ENCODE data around the gene POLDIP2. TPM values are rescaled to one million over a fixed set of nuclear protein-coding genes. Genes with fewer than 3 reads are reported as not detected.
A peak's percentile ranks its signal among the peaks of the same experiment; 100 is the strongest.

Gene POLDIP2
- total and polyA plus RNA-seq, 2 of the 13 experiments (the other 11 are each of a cell fraction or from before 2014, with no cell fraction given): 85.9 to 114 TPM

DNA sequence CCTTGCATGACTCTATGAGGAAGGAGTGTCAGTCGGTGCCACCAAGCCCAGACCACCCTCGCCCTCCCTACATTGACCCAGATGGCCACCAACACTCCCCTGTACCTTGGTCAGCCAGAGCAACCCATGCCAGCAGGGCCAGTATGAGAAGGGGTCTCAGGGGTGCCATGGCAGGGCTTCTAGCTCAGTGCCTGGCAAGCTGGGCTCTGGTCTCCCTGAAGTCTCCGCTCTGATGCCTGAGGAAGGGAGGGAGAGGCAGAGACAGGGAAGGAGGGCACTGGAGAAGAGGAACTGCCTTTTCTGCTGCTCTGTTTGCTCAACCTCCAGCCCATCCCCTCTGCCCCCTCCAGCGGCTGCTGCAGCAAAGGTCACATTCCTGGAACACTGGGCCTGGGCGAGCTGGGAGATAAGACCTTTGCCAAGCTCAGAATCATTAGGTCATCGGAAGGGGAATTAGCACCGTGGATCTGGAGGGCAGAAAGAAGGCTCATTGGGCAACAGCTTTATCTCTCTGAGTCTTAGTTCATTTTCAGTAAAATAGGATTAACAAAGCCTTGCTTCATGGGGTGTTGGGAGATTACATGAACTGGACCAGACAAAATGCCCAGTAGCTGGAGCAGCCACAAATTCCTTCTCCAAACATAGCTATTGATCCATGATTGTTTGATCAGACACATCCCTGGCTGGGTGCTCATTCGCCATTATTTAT lies 12.9 kb upstream of the POLDIP2 start, which contains the start of gene VTN (continued):
- no peak for TF ChIP-seq ZNF546 (CRISPR knock-in tag; conservative IDR thresholded peaks at IDR 0.05)
- no peak for TF ChIP-seq GZF1 (CRISPR knock-in tag; IDR thresholded peaks at IDR 0.05)
- TF ChIP-seq, protein P1, sequence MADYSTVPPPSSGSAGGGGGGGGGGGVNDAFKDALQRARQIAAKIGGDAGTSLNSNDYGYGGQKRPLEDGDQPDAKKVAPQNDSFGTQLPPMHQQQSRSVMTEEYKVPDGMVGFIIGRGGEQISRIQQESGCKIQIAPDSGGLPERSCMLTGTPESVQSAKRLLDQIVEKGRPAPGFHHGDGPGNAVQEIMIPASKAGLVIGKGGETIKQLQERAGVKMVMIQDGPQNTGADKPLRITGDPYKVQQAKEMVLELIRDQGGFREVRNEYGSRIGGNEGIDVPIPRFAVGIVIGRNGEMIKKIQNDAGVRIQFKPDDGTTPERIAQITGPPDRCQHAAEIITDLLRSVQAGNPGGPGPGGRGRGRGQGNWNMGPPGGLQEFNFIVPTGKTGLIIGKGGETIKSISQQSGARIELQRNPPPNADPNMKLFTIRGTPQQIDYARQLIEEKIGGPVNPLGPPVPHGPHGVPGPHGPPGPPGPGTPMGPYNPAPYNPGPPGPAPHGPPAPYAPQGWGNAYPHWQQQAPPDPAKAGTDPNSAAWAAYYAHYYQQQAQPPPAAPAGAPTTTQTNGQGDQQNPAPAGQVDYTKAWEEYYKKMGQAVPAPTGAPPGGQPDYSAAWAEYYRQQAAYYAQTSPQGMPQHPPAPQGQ (CRISPR knock-in tag; IDR thresholded peaks at IDR 0.05; ENCODE audit: borderline replicate concordance): peak; percentile 87; the same call in 1 of the 2 replicates
- no peak for TF ChIP-seq HDAC6 (IDR thresholded peaks at IDR 0.05; ENCODE audit: low read depth, low read length)
- TF ChIP-seq, protein P2, sequence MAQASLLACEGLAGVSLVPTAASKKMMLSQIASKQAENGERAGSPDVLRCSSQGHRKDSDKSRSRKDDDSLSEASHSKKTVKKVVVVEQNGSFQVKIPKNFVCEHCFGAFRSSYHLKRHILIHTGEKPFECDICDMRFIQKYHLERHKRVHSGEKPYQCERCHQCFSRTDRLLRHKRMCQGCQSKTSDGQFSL (CRISPR knock-in tag; IDR thresholded peaks at IDR 0.05): peak; percentile 29; the same call in 1 of the 2 replicates
- TF ChIP-seq CAMTA2 (CRISPR knock-in tag; IDR thresholded peaks at IDR 0.05; ENCODE audit: borderline replicate concordance): no peak
- TF ChIP-seq RORA (CRISPR knock-in tag; IDR thresholded peaks at IDR 0.05): no peak
- TF ChIP-seq, protein P3, sequence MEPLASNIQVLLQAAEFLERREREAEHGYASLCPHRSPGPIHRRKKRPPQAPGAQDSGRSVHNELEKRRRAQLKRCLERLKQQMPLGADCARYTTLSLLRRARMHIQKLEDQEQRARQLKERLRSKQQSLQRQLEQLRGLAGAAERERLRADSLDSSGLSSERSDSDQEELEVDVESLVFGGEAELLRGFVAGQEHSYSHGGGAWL (CRISPR knock-in tag; IDR thresholded peaks at IDR 0.05): no peak; the same call in 1 of the 2 replicates
- TF ChIP-seq, protein P4, sequence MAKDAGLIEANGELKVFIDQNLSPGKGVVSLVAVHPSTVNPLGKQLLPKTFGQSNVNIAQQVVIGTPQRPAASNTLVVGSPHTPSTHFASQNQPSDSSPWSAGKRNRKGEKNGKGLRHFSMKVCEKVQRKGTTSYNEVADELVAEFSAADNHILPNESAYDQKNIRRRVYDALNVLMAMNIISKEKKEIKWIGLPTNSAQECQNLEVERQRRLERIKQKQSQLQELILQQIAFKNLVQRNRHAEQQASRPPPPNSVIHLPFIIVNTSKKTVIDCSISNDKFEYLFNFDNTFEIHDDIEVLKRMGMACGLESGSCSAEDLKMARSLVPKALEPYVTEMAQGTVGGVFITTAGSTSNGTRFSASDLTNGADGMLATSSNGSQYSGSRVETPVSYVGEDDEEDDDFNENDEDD (CRISPR knock-in tag; IDR thresholded peaks at IDR 0.05; ENCODE audit: borderline replicate concordance): no peak
- TF ChIP-seq, protein P5, sequence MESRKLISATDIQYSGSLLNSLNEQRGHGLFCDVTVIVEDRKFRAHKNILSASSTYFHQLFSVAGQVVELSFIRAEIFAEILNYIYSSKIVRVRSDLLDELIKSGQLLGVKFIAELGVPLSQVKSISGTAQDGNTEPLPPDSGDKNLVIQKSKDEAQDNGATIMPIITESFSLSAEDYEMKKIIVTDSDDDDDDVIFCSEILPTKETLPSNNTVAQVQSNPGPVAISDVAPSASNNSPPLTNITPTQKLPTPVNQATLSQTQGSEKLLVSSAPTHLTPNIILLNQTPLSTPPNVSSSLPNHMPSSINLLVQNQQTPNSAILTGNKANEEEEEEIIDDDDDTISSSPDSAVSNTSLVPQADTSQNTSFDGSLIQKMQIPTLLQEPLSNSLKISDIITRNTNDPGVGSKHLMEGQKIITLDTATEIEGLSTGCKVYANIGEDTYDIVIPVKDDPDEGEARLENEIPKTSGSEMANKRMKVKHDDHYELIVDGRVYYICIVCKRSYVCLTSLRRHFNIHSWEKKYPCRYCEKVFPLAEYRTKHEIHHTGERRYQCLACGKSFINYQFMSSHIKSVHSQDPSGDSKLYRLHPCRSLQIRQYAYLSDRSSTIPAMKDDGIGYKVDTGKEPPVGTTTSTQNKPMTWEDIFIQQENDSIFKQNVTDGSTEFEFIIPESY (CRISPR knock-in tag; IDR thresholded peaks at IDR 0.05): peak; percentile 66; the same call in 1 of the 2 replicates
- 0 out of 2 replicates have a peak, but pooled peaks have one; percentile 32 for TF ChIP-seq TOPORS (CRISPR knock-in tag; IDR thresholded peaks at IDR 0.05)
- TF ChIP-seq, protein P6, sequence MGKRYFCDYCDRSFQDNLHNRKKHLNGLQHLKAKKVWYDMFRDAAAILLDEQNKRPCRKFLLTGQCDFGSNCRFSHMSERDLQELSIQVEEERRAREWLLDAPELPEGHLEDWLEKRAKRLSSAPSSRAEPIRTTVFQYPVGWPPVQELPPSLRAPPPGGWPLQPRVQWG (CRISPR knock-in tag; IDR thresholded peaks at IDR 0.05; ENCODE audit: borderline replicate concordance, low read depth): no peak
- peak; percentile 95 for TF ChIP-seq TBX2 (CRISPR knock-in tag; IDR thresholded peaks at IDR 0.05; ENCODE audit: borderline replicate concordance)
- TF ChIP-seq, protein P7, sequence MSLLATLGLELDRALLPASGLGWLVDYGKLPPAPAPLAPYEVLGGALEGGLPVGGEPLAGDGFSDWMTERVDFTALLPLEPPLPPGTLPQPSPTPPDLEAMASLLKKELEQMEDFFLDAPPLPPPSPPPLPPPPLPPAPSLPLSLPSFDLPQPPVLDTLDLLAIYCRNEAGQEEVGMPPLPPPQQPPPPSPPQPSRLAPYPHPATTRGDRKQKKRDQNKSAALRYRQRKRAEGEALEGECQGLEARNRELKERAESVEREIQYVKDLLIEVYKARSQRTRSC (CRISPR knock-in tag; IDR thresholded peaks at IDR 0.05; ENCODE audit: low read depth): no peak
- TF ChIP-seq ZNF567 (CRISPR knock-in tag; IDR thresholded peaks at IDR 0.05; ENCODE audit: borderline replicate concordance): 0 out of 2 replicates have a peak, but pooled peaks have one; percentile 27
- TF ChIP-seq, protein P8, sequence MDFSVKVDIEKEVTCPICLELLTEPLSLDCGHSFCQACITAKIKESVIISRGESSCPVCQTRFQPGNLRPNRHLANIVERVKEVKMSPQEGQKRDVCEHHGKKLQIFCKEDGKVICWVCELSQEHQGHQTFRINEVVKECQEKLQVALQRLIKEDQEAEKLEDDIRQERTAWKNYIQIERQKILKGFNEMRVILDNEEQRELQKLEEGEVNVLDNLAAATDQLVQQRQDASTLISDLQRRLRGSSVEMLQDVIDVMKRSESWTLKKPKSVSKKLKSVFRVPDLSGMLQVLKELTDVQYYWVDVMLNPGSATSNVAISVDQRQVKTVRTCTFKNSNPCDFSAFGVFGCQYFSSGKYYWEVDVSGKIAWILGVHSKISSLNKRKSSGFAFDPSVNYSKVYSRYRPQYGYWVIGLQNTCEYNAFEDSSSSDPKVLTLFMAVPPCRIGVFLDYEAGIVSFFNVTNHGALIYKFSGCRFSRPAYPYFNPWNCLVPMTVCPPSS (IDR thresholded peaks at IDR 0.05): no peak
- TF ChIP-seq, protein P9, sequence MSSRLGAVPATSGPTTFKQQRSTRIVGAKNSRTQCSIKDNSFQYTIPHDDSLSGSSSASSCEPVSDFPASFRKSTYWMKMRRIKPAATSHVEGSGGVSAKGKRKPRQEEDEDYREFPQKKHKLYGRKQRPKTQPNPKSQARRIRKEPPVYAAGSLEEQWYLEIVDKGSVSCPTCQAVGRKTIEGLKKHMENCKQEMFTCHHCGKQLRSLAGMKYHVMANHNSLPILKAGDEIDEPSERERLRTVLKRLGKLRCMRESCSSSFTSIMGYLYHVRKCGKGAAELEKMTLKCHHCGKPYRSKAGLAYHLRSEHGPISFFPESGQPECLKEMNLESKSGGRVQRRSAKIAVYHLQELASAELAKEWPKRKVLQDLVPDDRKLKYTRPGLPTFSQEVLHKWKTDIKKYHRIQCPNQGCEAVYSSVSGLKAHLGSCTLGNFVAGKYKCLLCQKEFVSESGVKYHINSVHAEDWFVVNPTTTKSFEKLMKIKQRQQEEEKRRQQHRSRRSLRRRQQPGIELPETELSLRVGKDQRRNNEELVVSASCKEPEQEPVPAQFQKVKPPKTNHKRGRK (CRISPR knock-in tag; IDR thresholded peaks at IDR 0.05): no peak
- peak; percentile 93 for TF ChIP-seq HDAC2 (CRISPR knock-in tag; IDR thresholded peaks at IDR 0.05)
